ENCODE data around the gene GRAMD4.

GRAMD4 gene

GRCh38 chr22:46725096-46725495, 104.9 kb downstream of the GRAMD4 start:
- Histone ChIP-seq H3K79me2 (ENCODE audit: control insufficient read depth, low read length) (peaks cover 33% of the 10 kb centered on the region), H3K4me3 (ENCODE audit: low read length) (no peak overlapping the region), H3K9me2 (replicated peaks; ENCODE audit: control insufficient read depth, low read length) (no peaks in the 10 kb centered on the region), H3K27ac (ENCODE audit: low read depth, low read length) (no peak overlapping the region), H3K36me3 (ENCODE audit: control insufficient read depth, low read length) (peaks cover 8% of the 10 kb centered on the region), H4K20me1 (ENCODE audit: control insufficient read depth, insufficient read depth, low read depth, low read length) (peaks cover 5% of the 10 kb centered on the region; the same call in 1 of the 2 replicates), H3K27me3 (ENCODE audit: control insufficient read depth, low read length) (no peaks in the 10 kb centered on the region), H3K9me3 (ENCODE audit: control insufficient read depth, insufficient read depth, low read length) (no peaks in the 10 kb centered on the region), H3K4me2 (ENCODE audit: low read length) (no peak overlapping the region), H3K4me1 (ENCODE audit: control insufficient read depth, low read length) (peaks cover 10% of the 10 kb centered on the region), H3F3A (ENCODE audit: control insufficient read depth, insufficient read depth) (no peaks in the 10 kb centered on the region)
- TF ChIP-seq EZH2phosphoT487 (IDR thresholded peaks at IDR 0.05; ENCODE audit: borderline replicate concordance, low read length): no peak
- no peak for TF ChIP-seq CTCF (IDR thresholded peaks at IDR 0.05; ENCODE audit: low read depth, low read length, poor library complexity, severe bottlenecking)

- Histone ChIP-seq H3K27ac (ENCODE audit: low read depth, low read length) (no peak overlapping the region), H3K27me3 (ENCODE audit: control insufficient read depth, low read length) (no peaks in the 10 kb centered on the region), H3K79me2 (ENCODE audit: control insufficient read depth, low read length) (peaks cover 45% of the 10 kb centered on the region), H3K9me2 (replicated peaks; ENCODE audit: control insufficient read depth, low read length) (no peaks in the 10 kb centered on the region), H3K4me2 (ENCODE audit: low read length) (no peak overlapping the region), H3K4me1 (ENCODE audit: control insufficient read depth, low read length) (peaks cover 10% of the 10 kb centered on the region), H3K4me3 (ENCODE audit: low read length) (no peak overlapping the region), H3K36me3 (ENCODE audit: control insufficient read depth, low read length) (peaks cover 10% of the 10 kb centered on the region), H3K9me3 (ENCODE audit: control insufficient read depth, insufficient read depth, low read length) (no peaks in the 10 kb centered on the region), H3F3A (ENCODE audit: control insufficient read depth, insufficient read depth) (no peaks in the 10 kb centered on the region), H4K20me1 (ENCODE audit: control insufficient read depth, insufficient read depth, low read depth, low read length) (peaks cover 8% of the 10 kb centered on the region; the same call in 1 of the 2 replicates)
- TF ChIP-seq EZH2phosphoT487 (IDR thresholded peaks at IDR 0.05; ENCODE audit: borderline replicate concordance, low read length) (no peak), CTCF (IDR thresholded peaks at IDR 0.05; ENCODE audit: low read depth, low read length, poor library complexity, severe bottlenecking) (no peak)
These were observed 106.1 kb downstream of the GRAMD4 start for GRCh38 chr22:46726066-46726985.

GRCh38 chr22:46726986-46727317, 106.8 kb downstream of the GRAMD4 start:
- Histone ChIP-seq H3K36me3 (ENCODE audit: control insufficient read depth, low read length) (peaks cover 17% of the 10 kb centered on the region), H3K4me3 (ENCODE audit: low read length) (no peak overlapping the region), H3K4me2 (ENCODE audit: low read length) (no peak overlapping the region), H3K4me1 (ENCODE audit: control insufficient read depth, low read length) (peaks cover 10% of the 10 kb centered on the region), H3K27me3 (ENCODE audit: control insufficient read depth, low read length) (no peaks in the 10 kb centered on the region), H4K20me1 (ENCODE audit: control insufficient read depth, insufficient read depth, low read depth, low read length) (peaks cover 10% of the 10 kb centered on the region; the same call in 1 of the 2 replicates), H3F3A (ENCODE audit: control insufficient read depth, insufficient read depth) (no peaks in the 10 kb centered on the region), H3K79me2 (ENCODE audit: control insufficient read depth, low read length) (peaks cover 51% of the 10 kb centered on the region), H3K27ac (ENCODE audit: low read depth, low read length) (no peak overlapping the region), H3K9me2 (replicated peaks; ENCODE audit: control insufficient read depth, low read length) (no peaks in the 10 kb centered on the region), H3K9me3 (ENCODE audit: control insufficient read depth, insufficient read depth, low read length) (no peaks in the 10 kb centered on the region)
- no peak for TF ChIP-seq CTCF (IDR thresholded peaks at IDR 0.05; ENCODE audit: low read depth, low read length, poor library complexity, severe bottlenecking)
- TF ChIP-seq EZH2phosphoT487 (IDR thresholded peaks at IDR 0.05; ENCODE audit: borderline replicate concordance, low read length): no peak
